NCI-H524 (cell line): ENCODE measurements around the gene COL13A1.

ENCODE experiments used
- DNase-seq, 2 experiments: peaks; one replicate each; lab custom pipeline; 2025; lab: John Stamatoyannopoulos, UW

Gene COL13A1

GRCh38 chr10:69866688-69867461 is 65.2 kb downstream of the COL13A1 start:
- no peak for DNase-seq

- DNase-seq = no peak
Observed at GRCh38 chr10:69867699-69868558, 66.2 kb downstream of the COL13A1 start.

GRCh38 chr10:69868821-69869220 is 67.1 kb downstream of the COL13A1 start:
- no peak for DNase-seq

GRCh38 chr10:69869291-69869961 is 67.7 kb downstream of the COL13A1 start:
- no peak for DNase-seq

- DNase-seq = no peak
Observed at GRCh38 chr10:69870591-69870990, 68.9 kb downstream of the COL13A1 start.

- no peak for DNase-seq
Observed at GRCh38 chr10:69871074-69871473, 69.4 kb downstream of the COL13A1 start.

GRCh38 chr10:69872323-69872722 is 70.6 kb downstream of the COL13A1 start:
- no peak for DNase-seq

- no peak for DNase-seq
Observed at GRCh38 chr10:69873135-69873639, 71.5 kb downstream of the COL13A1 start.

- DNase-seq = no peak
Observed at GRCh38 chr10:69874449-69874848, 72.7 kb downstream of the COL13A1 start.

GRCh38 chr10:69875856-69876255 is 74.2 kb downstream of the COL13A1 start:
- DNase-seq = no peak

- no peak for DNase-seq
Observed at GRCh38 chr10:69876286-69876685, 74.6 kb downstream of the COL13A1 start.

- DNase-seq = no peak
Observed at GRCh38 chr10:69876931-69877330, 75.2 kb downstream of the COL13A1 start.

GRCh38 chr10:69878038-69878437 is 76.3 kb downstream of the COL13A1 start:
- no peak for DNase-seq

- DNase-seq = no peak
Observed at GRCh38 chr10:69878951-69879350, 77.2 kb downstream of the COL13A1 start.

GRCh38 chr10:69879634-69880257 is 78.0 kb downstream of the COL13A1 start:
- DNase-seq = peak in 1 of 2 experiments; percentile 31

- peak in 1 of 2 experiments; percentile 31 for DNase-seq
Observed at GRCh38 chr10:69880301-69881081, 78.8 kb downstream of the COL13A1 start.

GRCh38 chr10:69881202-69881601 is 79.5 kb downstream of the COL13A1 start:
- DNase-seq = no peak

- peak in 1 of 2 experiments; percentile 6 for DNase-seq
Observed at GRCh38 chr10:69883310-69884023, 81.8 kb downstream of the COL13A1 start.

- no peak for DNase-seq
Observed at GRCh38 chr10:69884024-69884367, 82.3 kb downstream of the COL13A1 start.

GRCh38 chr10:69884686-69885085 is 83.0 kb downstream of the COL13A1 start:
- DNase-seq = no peak
